ENCODE measurements around the gene HOXD4. TPM values are rescaled to one million over a fixed set of nuclear protein-coding genes. Genes with fewer than 3 reads are reported as not detected.

Gene HOXD4
- total RNA-seq, 1 experiment from 2014 or later: not detected

DNA sequence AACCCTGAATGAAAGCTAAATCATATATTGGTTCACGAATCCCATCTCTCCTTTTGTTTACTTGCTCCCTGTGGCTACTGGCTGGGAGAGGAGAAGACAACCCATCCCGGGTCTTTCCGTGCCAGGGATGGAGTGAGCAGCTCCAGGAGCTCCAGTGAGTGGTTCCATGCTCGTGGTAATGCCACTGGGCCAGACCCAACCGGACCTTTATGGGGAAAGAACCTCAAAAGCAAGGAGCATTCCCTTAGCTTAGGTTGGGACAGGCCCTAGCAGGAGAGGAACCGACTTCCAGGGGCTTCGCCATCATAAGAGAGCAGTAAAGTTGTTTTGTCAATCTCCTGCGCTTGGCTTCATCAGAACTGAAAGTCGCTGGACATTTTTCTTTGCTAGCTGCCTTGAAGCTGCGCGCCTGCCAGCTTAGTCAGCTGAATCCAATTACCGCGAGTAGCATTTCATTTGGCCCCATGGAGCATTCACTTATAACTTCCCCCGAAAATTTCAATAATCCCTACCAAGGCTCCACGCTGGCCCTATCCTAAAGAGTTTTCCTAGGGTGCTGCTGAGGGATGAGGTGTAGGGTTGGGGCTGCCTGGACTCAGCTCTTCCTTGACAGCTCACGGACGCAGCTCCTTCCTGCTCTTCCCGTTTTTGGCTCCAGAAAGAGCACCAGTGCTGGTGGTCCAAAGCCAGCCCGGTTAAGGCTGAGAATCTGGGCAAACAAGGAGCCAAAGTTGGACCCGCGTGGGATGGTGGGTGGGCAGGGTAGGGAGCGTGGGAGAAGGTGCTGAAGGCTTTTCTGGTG lies 10.7 kb downstream of the HOXD4 start:
- Mint-ChIP-seq H3K27me3 (ENCODE audit: unreplicated experiment) (peaks cover 12% of the 10 kb centered on the region), H3K9me3 (ENCODE audit: low read depth, unreplicated experiment) (peaks cover 2% of the 10 kb centered on the region), H3K27ac (ENCODE audit: unreplicated experiment) (no peak overlapping the region), H3K36me3 (ENCODE audit: insufficient read depth, unreplicated experiment) (no peaks in the 10 kb centered on the region), H3K4me1 (ENCODE audit: low read depth, unreplicated experiment) (no peaks in the 10 kb centered on the region), H3K4me3 (ENCODE audit: low read depth, unreplicated experiment) (no peak overlapping the region)
- TF ChIP-seq, protein P1, sequence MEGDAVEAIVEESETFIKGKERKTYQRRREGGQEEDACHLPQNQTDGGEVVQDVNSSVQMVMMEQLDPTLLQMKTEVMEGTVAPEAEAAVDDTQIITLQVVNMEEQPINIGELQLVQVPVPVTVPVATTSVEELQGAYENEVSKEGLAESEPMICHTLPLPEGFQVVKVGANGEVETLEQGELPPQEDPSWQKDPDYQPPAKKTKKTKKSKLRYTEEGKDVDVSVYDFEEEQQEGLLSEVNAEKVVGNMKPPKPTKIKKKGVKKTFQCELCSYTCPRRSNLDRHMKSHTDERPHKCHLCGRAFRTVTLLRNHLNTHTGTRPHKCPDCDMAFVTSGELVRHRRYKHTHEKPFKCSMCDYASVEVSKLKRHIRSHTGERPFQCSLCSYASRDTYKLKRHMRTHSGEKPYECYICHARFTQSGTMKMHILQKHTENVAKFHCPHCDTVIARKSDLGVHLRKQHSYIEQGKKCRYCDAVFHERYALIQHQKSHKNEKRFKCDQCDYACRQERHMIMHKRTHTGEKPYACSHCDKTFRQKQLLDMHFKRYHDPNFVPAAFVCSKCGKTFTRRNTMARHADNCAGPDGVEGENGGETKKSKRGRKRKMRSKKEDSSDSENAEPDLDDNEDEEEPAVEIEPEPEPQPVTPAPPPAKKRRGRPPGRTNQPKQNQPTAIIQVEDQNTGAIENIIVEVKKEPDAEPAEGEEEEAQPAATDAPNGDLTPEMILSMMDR (IDR thresholded peaks at IDR 0.05; ENCODE audit: unreplicated experiment): no peak
- no peak for DNase-seq
- CTCF ChIA-PET: interaction anchor here (1.4 kb wide), 1 partner anchor 21 kb away, joined by 4 read pairs; no protein-coding TSS in a partner anchor
- intact Hi-C loops (cut with micrococcal nuclease; ENCODE audit: unreplicated experiment): no loop called here
- BruUV-seq (replicated peaks): no TSS peak

DNA sequence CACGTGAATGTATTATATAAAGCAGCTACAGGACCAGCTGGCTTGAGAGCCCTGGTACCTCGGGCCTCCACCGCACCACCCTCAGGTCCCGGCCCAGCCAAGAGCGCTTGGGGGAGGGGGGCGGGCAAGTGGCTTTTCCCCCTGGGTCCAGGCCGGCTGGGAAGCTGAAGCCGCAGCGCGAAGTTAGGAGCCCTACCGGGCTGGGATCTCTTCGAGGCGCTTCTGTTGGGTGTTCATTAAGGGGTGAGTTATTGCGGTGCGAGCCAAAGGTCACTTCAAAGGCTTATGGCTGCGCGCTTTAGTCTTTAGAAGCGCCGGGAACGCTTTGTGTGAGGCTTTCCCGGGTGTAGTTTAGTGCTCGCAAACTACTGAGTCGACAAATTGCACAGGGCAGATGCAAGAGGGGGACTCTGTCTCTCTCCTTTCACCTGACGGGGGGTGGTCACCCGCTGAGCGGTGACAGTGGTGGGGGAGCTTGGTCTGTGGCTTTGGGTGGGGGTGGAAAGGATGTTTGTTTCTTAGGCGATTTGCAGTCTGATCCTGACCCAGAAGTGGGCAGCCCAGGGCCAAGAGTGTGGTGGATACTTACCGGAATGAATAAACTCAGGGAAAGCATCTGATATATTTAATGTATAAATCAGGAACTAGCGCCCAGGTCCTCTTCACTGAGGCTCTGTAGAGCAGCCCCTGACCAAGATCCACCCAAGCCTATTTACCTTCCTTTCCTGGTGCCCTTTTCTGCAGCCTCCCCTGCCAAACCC lies 11.7 kb downstream of the HOXD4 start:
- H3K9me3 Mint-ChIP-seq (ENCODE audit: low read depth, unreplicated experiment): peaks cover 2% of the 10 kb centered on the region
- no peak overlapping the region for H3K4me3 Mint-ChIP-seq (ENCODE audit: low read depth, unreplicated experiment)
- TF ChIP-seq, protein P1 (IDR thresholded peaks at IDR 0.05; ENCODE audit: unreplicated experiment): no peak
- no TSS peak for BruUV-seq (replicated peaks)
- intact Hi-C loops (cut with micrococcal nuclease; ENCODE audit: unreplicated experiment): no loop called here
- CTCF ChIA-PET: interaction anchor here (0.6 to 1.4 kb wide), 2 partner anchors 22 to 489 kb away, joined by 4 to 7 read pairs; no protein-coding TSS in a partner anchor
- no peak for DNase-seq
- no peak overlapping the region for H3K27ac Mint-ChIP-seq (ENCODE audit: unreplicated experiment)
- H3K27me3 Mint-ChIP-seq (ENCODE audit: unreplicated experiment): peaks cover 12% of the 10 kb centered on the region
- no peaks in the 10 kb centered on the region for H3K4me1 Mint-ChIP-seq (ENCODE audit: low read depth, unreplicated experiment)
- no peaks in the 10 kb centered on the region for H3K36me3 Mint-ChIP-seq (ENCODE audit: insufficient read depth, unreplicated experiment)

DNA sequence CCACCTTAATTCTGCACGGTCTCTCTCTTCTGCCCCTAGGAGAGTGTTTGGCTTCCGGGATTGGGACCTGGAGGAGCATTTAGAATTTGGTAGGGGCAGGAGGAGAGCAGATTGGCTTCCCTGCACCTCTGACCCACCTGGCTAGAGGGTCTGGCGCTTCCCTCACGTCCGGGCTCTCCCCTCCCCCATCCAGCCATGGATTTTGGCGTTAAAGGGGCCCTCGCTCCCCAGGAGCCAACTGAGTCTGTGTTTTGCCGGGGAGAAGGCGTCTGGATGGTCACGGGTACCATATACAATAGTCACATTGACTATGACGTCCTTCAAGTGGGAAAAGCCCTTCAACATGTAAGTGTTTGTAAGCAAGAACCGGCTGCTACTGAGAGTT lies 12.3 kb downstream of the HOXD4 start:
- H3K9me3 Mint-ChIP-seq (ENCODE audit: low read depth, unreplicated experiment): peaks cover 2% of the 10 kb centered on the region
- no peak overlapping the region for H3K4me3 Mint-ChIP-seq (ENCODE audit: low read depth, unreplicated experiment)
- TF ChIP-seq, protein P1 (IDR thresholded peaks at IDR 0.05; ENCODE audit: unreplicated experiment): no peak

DNA sequence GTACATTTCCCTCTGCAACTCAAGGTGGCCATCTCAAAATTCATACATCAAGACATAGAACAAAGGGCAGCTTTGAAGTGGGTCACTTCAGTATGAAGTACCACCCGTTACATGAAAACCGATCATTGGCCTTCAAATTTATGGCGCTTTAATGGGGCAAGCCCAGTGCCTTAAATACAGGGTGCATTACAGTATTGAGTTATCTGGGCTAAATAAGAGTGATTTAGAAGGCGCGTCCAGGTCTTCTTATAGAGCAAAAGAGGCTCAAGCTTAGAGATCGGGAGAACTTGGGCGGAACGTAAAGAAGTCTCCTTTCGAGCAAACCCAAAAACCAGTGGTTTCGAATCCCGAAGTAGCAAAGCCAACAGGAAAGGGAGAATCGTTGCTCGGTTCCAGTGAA lies 12.9 kb downstream of the HOXD4 start:
- intact Hi-C loops (cut with micrococcal nuclease; ENCODE audit: unreplicated experiment): no loop called here

More for the DNA sequence above, 12.3 kb downstream of the HOXD4 start:
- Mint-ChIP-seq H3K27me3 (ENCODE audit: unreplicated experiment) (peaks cover 12% of the 10 kb centered on the region), H3K4me1 (ENCODE audit: low read depth, unreplicated experiment) (no peaks in the 10 kb centered on the region), H3K36me3 (ENCODE audit: insufficient read depth, unreplicated experiment) (no peaks in the 10 kb centered on the region), H3K27ac (ENCODE audit: unreplicated experiment) (no peak overlapping the region)
- DNase-seq: no peak
- BruUV-seq (replicated peaks): no TSS peak
- intact Hi-C loops (cut with micrococcal nuclease; ENCODE audit: unreplicated experiment): no loop called here
- CTCF ChIA-PET: no interaction called here

More for the DNA sequence above, 12.9 kb downstream of the HOXD4 start:
- no peak overlapping the region for H3K27ac Mint-ChIP-seq (ENCODE audit: unreplicated experiment)
- peaks cover 12% of the 10 kb centered on the region for H3K27me3 Mint-ChIP-seq (ENCODE audit: unreplicated experiment)
- TF ChIP-seq, protein P1 (IDR thresholded peaks at IDR 0.05; ENCODE audit: unreplicated experiment): no peak
- no peaks in the 10 kb centered on the region for H3K4me1 Mint-ChIP-seq (ENCODE audit: low read depth, unreplicated experiment)
- no peak overlapping the region for H3K4me3 Mint-ChIP-seq (ENCODE audit: low read depth, unreplicated experiment)
- DNase-seq: no peak
- peaks cover 2% of the 10 kb centered on the region for H3K9me3 Mint-ChIP-seq (ENCODE audit: low read depth, unreplicated experiment)
- no peaks in the 10 kb centered on the region for H3K36me3 Mint-ChIP-seq (ENCODE audit: insufficient read depth, unreplicated experiment)
- BruUV-seq (replicated peaks): no TSS peak
- CTCF ChIA-PET: no interaction called here

All from Calu3 (cell line).